Vagina (tissue), 2 donors: Measurements from ENCODE around the gene MKRN2OS. TPM values are rescaled to one million over a fixed set of nuclear protein-coding genes. Genes with fewer than 3 reads are reported as not detected.

Source experiments
- DNase-seq, 2 donors: peaks; one replicate each; pipeline ENCODE4 v3.0.0-alpha.2; 2017; ENCODE audit errors: extremely low spot score in 2 of 2
- H3K27ac ChIP-seq: fragments of 200-600 bp; sonication (generic); one replicate; pipeline ENCODE4 v1.5.1; 2019
- H3K27me3 ChIP-seq: fragments of 200-600 bp; sonication (generic); one replicate; pipeline ENCODE4 v1.5.1; 2019
- H3K36me3 ChIP-seq, 2 donors: fragments of 200-600 bp; sonication (generic); one replicate each; pipeline ENCODE4 v1.5.1; 2017 to 2019
- H3K4me1 ChIP-seq: fragments of 200-600 bp; sonication (generic); one replicate; pipeline ENCODE4 v1.5.1; 2019
- H3K4me3 ChIP-seq, 2 donors: fragments of 200-600 bp; sonication (generic); 1 replicate in 1 of 2; 2 replicates in 1 of 2; pipeline ENCODE4 v1.5.1; 2016 to 2019
- H3K9me3 ChIP-seq: fragments of 200-600 bp; sonication (generic); one replicate; pipeline ENCODE4 v1.5.1; 2019
- POLR2A ChIP-seq, 2 donors: fragments of 450-650 bp; IDR thresholded peaks; one replicate each; pipeline ENCODE4 v1.6.1; 2017; ENCODE audit warnings: antibody characterized with exemption in 2 of 2, mild to moderate bottlenecking in 2 of 2, moderate library complexity in 2 of 2
- POLR2AphosphoS5 ChIP-seq, 2 donors: sonication (generic); formaldehyde crosslinking; IDR thresholded peaks; one replicate each; pipeline ENCODE4 v1.9.0; 2017; ENCODE audit warnings: antibody characterized with exemption in 2 of 2, mild to moderate bottlenecking in 2 of 2, low read depth in 1 of 2; ENCODE audit not compliant: insufficient read depth in 1 of 2
- intact Hi-C: fragments of 100-400 bp; cut with DNase I; formaldehyde crosslinking; loops from one replicate; pipeline ENCODE4 v1.15.1; 2023
- total RNA-seq: library from RNA; depleted of rRNA; stranded (reverse); fragments of >200 nt; gene quantifications from one replicate; pipeline ENCODE4 v1.2.3, GENCODE V29; 2016
- TF ChIP-seq, protein P1 (sequence below), 3 experiments: fragments of 450-650 bp in 2 of 3; fragments of 200-600 bp in 1 of 3; sonication (generic) in 1 of 3; IDR thresholded peaks; one replicate each; pipeline ENCODE4 v1.5.1; 2017 to 2019; ENCODE audit warnings: antibody characterized with exemption in 3 of 3, mild to moderate bottlenecking in 2 of 3, moderate library complexity in 2 of 3

MKRN2OS gene
- total RNA-seq, 1 donor from 2014 or later: not detected

DNA sequence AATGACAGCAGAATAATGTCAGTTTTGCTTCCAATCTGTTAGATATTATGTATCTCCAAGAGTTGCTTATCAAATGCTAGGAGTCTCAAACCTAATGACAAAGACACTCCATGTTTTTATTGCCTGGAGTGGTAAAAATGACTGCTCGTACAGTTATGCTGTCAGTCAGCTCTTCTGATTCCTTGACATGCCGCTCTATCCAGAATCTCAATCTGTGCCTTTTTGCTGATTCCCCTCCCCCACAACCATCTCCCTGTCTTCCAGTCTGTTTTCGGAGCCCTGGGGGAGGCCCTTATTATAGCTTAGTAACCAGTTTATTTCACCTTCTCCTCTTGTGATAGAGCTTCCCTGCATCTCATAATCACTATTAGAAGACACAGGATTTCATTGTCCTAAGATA is 14.2 kb upstream of the MKRN2OS start:
- H3K27me3 ChIP-seq: no peaks in the 10 kb centered on the region
- intact Hi-C loops: no loop called here
- H3K4me1 ChIP-seq: peaks cover 69% of the 10 kb centered on the region

DNA sequence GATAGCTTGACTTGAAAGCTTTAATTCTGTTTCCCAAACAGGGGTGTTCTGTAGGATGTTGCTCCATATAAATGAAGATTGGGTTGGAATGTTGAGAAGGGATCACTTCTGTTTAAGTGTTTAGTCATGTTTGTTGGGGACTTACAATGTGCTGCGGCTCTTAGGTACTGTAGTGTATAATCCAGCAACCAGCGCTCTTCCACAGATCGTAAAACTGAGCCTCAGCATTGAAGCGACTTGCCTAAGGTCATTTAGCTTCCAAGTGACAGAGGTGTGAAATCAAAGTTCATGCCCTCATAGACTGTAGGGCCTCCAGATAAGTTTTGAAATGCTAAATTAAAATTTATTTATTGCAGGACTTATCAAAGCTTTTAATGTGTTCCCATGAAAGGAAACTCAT is 13.4 kb upstream of the MKRN2OS start:
- Histone ChIP-seq H3K9me3 (no peaks in the 10 kb centered on the region), H3K4me3 (peak overlapping the region; percentile 78 to 87), H3K4me1 (peaks cover 73% of the 10 kb centered on the region), H3K27me3 (no peaks in the 10 kb centered on the region), H3K36me3 (no peaks in the 10 kb centered on the region), H3K27ac (no peak overlapping the region)
- no peak for DNase-seq
- intact Hi-C loops: no loop called here
- no peak for TF ChIP-seq POLR2A (IDR thresholded peaks at IDR 0.05)
- TF ChIP-seq POLR2AphosphoS5 (IDR thresholded peaks at IDR 0.05; ENCODE audit: insufficient read depth in 1 of 2, low read depth in 1 of 2): no peak
- TF ChIP-seq, protein P1, sequence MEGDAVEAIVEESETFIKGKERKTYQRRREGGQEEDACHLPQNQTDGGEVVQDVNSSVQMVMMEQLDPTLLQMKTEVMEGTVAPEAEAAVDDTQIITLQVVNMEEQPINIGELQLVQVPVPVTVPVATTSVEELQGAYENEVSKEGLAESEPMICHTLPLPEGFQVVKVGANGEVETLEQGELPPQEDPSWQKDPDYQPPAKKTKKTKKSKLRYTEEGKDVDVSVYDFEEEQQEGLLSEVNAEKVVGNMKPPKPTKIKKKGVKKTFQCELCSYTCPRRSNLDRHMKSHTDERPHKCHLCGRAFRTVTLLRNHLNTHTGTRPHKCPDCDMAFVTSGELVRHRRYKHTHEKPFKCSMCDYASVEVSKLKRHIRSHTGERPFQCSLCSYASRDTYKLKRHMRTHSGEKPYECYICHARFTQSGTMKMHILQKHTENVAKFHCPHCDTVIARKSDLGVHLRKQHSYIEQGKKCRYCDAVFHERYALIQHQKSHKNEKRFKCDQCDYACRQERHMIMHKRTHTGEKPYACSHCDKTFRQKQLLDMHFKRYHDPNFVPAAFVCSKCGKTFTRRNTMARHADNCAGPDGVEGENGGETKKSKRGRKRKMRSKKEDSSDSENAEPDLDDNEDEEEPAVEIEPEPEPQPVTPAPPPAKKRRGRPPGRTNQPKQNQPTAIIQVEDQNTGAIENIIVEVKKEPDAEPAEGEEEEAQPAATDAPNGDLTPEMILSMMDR (IDR thresholded peaks at IDR 0.05): no peak

More for the DNA sequence above, 14.2 kb upstream of the MKRN2OS start:
- Histone ChIP-seq H3K9me3 (no peaks in the 10 kb centered on the region), H3K27ac (no peak overlapping the region), H3K36me3 (no peaks in the 10 kb centered on the region), H3K4me3 (no peak overlapping the region)
- TF ChIP-seq POLR2A (IDR thresholded peaks at IDR 0.05): no peak
- TF ChIP-seq, protein P1 (IDR thresholded peaks at IDR 0.05): no peak
- DNase-seq: no peak

DNA sequence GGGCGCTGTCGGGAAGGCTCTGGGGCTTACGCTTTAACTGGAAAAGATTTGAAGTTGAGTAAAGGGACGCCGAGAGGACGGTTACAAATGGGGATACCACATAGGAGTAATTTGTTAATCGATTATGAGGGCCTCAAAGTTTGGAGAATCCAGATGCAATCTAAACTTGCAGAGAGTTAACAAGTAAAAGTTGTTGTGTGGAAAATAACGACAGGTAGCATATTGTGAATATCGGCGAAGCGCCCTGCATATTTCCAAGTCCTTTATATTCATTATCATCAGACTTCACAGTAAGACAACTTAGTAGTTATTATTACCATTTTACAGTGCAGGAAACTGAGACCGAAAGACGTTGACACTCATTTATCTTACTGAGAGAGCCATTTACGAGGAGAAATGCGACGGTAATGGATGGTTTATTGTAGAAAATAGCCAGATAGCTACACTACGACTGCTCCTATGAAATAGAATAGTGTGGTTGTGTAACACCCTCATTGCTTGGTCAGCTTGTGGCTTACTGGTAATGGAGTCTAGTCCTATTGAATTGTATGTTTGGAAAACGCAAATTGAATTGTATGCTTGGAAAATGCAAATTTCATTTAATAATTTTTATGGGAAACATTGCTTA is 12.3 kb upstream of the MKRN2OS start:
- Histone ChIP-seq H3K36me3 (no peaks in the 10 kb centered on the region), H3K27me3 (no peaks in the 10 kb centered on the region), H3K9me3 (no peaks in the 10 kb centered on the region), H3K27ac (peak overlapping the region; percentile 95), H3K4me1 (peaks cover 67% of the 10 kb centered on the region), H3K4me3 (peak overlapping the region; percentile 78 to 87)
- DNase-seq: no peak
- TF ChIP-seq POLR2AphosphoS5 (IDR thresholded peaks at IDR 0.05; ENCODE audit: insufficient read depth in 1 of 2, low read depth in 1 of 2) (no peak), POLR2A (IDR thresholded peaks at IDR 0.05) (no peak)
- TF ChIP-seq, protein P1 (IDR thresholded peaks at IDR 0.05): no peak
- intact Hi-C loops: no loop called here

DNA sequence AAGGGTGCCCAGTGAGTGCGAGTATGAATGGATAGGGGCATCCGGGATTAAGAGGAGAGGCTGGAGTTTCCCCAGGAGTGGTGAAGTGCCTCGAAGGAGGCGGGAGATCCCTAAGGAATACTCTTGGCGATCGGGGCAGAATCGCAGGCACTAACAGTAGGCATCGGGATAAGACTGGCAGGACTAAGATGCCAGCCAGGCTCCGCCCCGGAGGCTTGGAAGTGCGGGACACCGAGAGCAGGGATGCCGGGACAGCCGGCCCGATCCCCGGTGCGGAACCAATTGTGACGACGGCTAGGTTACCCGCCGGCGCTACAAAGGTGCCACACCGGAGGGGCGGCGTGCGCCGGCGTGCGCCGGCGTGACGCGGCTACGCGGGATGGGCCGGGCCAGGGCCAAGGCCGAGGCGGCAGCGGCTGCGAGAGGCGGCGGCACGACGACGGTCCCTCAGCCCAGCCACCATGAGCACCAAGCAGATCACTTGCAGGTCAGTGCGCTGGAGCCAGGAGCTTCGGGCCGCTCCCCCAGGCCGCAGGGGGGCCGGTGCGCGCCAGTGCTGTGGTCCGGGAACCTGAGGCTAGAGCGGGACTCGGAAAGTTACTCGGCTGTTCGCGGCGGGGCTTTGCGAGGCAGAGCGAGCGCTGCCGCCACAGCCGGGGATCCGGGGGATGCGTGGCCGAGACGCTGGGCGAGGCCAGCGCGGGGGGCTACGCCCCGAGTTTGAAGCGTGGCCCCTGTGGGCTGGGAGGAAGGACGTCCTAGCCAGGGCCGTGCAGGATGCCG is 11.6 kb upstream of the MKRN2OS start, which contains the start of gene MKRN2:
Gene MKRN2 (plus strand): TSS at position 398 of the 783 bp plus-strand sequence. CDS start 64 bp downstream, at position 462.
- H3K4me1 ChIP-seq: peaks cover 60% of the 10 kb centered on the region
- H3K27me3 ChIP-seq: no peaks in the 10 kb centered on the region
- peak within 1 kb of the TSS; percentile 78 to 87 for H3K4me3 ChIP-seq
- intact Hi-C loops: no loop called here
- DNase-seq: peak in 1 of 2 donors; percentile 92
- H3K36me3 ChIP-seq: no peaks in the 10 kb centered on the region
- peak within 1 kb of the TSS; percentile 95 for H3K27ac ChIP-seq
- no peaks in the 10 kb centered on the region for H3K9me3 ChIP-seq
- TF ChIP-seq, protein P1 (IDR thresholded peaks at IDR 0.05): no peak
- TF ChIP-seq POLR2A (IDR thresholded peaks at IDR 0.05) (peak in 1 of 2 donors; percentile 96), POLR2AphosphoS5 (IDR thresholded peaks at IDR 0.05; ENCODE audit: insufficient read depth in 1 of 2, low read depth in 1 of 2) (peak; percentile 41 to 96)

DNA sequence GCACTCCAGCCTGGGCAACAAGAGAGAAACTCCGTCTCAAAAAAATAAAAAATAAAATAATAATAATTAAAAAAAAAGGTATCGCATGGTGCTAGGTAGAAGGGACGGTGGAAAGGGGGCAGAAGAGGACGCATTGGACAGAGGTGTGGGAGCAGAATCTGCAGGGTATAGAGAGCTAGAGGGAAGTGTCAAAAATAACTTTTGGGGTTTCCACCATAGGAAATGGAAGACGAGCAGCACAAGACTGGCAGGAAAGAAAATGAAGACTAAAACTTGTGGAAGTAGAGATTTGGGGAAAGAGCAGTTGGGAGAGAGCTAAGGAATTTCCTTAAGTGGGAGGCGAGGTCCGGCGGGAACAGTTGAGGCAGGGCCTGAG is 11.0 kb upstream of the MKRN2OS start:
- TF ChIP-seq POLR2A (IDR thresholded peaks at IDR 0.05): no peak
- no peak for TF ChIP-seq POLR2AphosphoS5 (IDR thresholded peaks at IDR 0.05; ENCODE audit: insufficient read depth in 1 of 2, low read depth in 1 of 2)
- TF ChIP-seq, protein P1 (IDR thresholded peaks at IDR 0.05): no peak
- DNase-seq: no peak
- no peaks in the 10 kb centered on the region for H3K27me3 ChIP-seq
- intact Hi-C loops: no loop called here
- no peaks in the 10 kb centered on the region for H3K9me3 ChIP-seq
- peak overlapping the region; percentile 95 for H3K27ac ChIP-seq
- peaks cover 54% of the 10 kb centered on the region for H3K4me1 ChIP-seq
- H3K36me3 ChIP-seq: no peaks in the 10 kb centered on the region
- H3K4me3 ChIP-seq: peak overlapping the region; percentile 78 to 87
